Measurements from ENCODE around the gene ARFGEF3.

The ARFGEF3 gene

GRCh38 chr6:138371452-138371711 is 209.6 kb downstream of the ARFGEF3 start:
- DNase-seq = no peak

DNA sequence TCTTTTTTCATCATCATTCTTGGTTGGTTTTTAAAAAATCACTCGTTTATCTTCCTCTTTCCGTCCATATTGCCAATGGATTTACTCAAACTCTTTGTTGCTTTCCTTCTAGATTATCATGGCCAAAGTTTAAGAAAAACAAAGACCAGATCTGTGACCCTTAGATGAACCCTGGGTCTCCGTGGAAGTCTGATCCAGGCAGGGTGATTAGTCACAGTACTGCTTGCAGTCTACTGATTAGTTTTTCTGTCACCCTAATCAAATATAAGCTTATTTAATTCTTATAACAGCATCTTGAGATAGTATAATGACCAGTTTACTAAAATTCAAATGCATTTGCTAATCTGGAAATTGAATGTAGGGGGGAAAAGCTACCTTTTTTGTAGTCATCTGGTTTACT is 210.0 kb downstream of the ARFGEF3 start:
- no peak for DNase-seq

DNA sequence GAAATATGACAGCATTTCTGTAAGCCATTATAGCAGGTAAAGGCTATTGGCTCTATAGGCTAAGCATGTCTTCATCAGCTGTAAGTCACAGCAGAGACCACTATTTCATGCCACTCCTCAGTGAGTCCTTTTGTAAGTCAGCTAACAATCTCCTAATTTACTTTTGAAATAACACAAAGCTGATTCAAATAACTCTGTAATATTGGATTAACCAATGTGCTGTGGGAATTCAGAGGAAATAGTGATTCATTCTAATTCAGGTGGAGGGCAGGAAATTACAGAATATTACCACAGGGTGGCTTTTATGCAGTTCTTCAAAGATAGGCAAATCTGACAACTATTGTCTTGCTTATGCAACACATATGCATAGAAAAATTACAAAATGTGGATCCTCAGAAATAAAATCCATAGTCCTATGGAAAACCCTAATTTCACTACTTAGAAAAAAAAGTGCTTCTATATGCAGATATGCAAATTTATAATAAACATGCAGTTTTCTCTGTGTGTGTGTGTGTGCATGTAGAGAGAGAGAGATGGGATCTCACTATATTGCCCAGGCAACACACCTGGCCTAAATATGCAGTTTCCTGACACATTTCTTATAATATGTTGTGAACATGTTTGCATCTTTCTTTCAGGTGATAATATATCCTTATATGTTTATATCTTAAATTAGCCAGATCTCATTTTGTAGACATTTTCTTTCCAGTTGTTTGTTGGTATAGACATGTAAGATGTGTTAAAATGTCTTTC is 211.1 kb downstream of the ARFGEF3 start:
- no peak for DNase-seq

DNA sequence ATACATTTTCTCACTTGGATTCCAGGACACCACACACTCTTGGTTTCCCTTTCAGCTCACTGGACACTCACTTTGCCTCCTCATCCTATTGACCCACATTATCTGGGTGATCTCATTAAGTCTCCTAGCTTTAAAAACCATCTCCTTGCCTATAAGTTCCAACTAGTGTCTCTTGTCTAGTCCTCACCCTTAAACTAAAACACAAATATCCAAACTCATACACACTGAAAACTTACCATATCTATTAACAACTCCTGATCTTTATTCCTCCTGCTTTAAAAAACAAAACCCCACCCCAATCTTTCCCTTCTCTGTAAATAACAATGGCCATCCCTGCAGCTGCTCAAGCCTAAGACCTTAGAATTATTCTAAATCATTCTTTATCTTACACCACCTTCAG is 212.5 kb downstream of the ARFGEF3 start:
- no peak for DNase-seq

DNA sequence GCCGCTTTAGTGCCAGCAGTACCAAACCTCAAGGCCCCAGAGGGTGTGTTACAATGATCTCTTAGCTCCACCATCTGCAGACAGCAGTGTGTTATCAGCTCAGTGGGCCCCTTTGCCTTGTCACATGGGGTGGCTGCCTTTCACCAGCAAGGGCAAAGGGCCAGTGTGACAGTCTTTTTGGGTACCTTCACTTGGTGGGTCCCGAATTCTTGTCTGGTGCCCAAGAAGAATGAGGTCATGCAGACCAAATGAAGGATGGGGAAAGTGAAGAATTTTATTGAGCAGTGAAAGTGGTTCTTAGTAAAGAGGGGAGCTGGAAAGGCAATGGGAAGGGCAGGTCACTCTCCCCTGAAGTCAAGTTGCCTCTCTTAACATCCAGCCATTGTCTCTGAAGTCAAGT is 213.1 kb downstream of the ARFGEF3 start:
- DNase-seq = no peak

- DNase-seq = no peak
Measured at GRCh38 chr6:138377042-138377441, 215.3 kb downstream of the ARFGEF3 start.

DNA sequence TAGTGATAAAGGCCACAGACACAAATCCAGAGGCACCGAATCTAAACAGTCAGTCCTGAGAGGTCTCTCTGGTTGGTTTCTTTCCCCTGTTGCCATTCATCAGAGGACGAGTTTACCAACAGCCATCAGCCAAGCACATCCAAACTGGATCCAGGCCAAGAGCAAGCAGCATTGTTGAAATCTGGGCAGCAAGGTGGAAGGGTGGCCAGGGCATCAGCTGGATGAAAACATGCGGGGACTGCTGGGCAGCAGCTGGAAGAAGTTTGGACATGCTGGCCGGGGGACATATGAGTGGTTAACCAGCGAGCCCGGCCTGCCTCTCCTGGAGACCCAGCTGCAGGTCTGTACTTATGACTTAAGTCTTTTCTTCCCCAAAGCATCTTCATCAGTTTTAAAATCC is 216.1 kb downstream of the ARFGEF3 start, which contains the start of gene SMIM28:
TSS of gene SMIM28 (plus strand) at position 62 of the 400 bp plus-strand sequence. CDS start at position 230, 168 bp downstream.
- DNase-seq = peak; percentile 65

- DNase-seq = no peak
Measured at GRCh38 chr6:138378463-138378862, 216.7 kb downstream of the ARFGEF3 start.

GRCh38 chr6:138382498-138383265 is 220.9 kb downstream of the ARFGEF3 start:
- DNase-seq = no peak

DNA sequence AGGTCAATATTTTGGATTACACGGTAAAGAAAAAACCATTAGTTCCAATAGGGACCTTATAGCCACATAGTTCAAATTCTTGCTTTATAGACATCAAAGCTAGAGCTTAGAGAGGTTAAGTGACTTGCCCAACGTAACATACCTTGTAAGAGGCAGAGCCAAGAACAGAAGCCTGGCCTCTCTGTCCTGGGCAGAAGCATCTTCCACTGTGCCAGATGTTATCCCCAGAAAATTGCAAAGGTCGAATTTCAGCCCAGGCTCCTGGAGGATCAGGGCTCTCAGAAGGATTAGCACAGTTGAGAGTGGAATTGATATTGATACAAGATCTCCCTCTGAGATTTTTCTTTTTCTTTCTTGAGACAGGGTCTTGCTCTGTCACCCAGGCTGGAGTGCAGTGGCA is 222.0 kb downstream of the ARFGEF3 start:
- DNase-seq = no peak

DNA sequence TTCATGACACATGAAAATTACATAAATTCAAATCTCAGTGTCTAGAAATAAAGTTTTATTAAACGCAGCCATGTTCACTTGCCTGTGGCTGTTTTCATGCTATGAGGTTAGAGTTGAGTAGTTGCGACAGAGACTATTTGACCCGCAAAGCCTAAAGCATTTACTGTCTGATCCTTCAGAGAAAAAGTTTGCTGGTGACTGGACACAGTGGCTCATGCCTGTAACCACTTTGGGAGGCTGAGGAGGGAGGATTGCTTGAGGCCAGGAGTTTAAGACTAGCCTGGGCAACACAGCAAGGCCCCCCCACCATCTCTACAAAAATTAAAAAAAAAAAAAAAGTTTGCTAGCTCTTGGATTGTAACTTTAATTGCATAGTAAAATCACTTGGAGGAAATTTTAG is 225.2 kb downstream of the ARFGEF3 start:
- no peak for DNase-seq

- peak; percentile 26 for DNase-seq
Measured at GRCh38 chr6:138387577-138388368, 226.0 kb downstream of the ARFGEF3 start.

- DNase-seq = no peak
Measured at GRCh38 chr6:138389551-138389950, 227.8 kb downstream of the ARFGEF3 start.

Measured in NCI-H1105 (cell line).